Measurements from ENCODE around the gene PCSK9. TPM values are rescaled to one million over a fixed set of nuclear protein-coding genes. Genes with fewer than 3 reads are reported as not detected.

PCSK9 gene
- polyA plus RNA-seq, 1 experiment = 0.11 TPM

DNA sequence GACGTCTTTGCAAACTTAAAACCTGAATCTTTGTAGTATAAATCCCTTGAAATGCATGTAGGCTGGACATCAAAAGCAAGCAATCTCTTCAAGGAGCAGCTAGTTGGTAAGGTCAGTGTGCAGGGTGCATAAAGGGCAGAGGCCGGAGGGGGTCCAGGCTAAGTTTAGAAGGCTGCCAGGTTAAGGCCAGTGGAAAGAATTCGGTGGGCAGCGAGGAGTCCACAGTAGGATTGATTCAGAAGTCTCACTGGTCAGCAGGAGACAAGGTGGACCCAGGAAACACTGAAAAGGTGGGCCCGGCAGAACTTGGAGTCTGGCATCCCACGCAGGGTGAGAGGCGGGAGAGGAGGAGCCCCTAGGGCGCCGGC, 390 bp upstream of the PCSK9 start:
- ChIA-PET POLR2A (no interaction called here), CTCF (interaction anchor here (1.1 to 1.4 kb wide), 2 partner anchors 17 to 94 kb away, joined by 5 read pairs; no protein-coding TSS in a partner anchor)
- Histone ChIP-seq H3K4me3 (ENCODE audit: low read depth, low read length) (no peak overlapping the region), H3K27me3 (ENCODE audit: control insufficient read depth, insufficient read depth, low read length) (peaks cover 49% of the 10 kb centered on the region), H3K36me3 (ENCODE audit: control insufficient read depth, insufficient read depth, low read length) (no peaks in the 10 kb centered on the region)
- TF ChIP-seq, protein P1, sequence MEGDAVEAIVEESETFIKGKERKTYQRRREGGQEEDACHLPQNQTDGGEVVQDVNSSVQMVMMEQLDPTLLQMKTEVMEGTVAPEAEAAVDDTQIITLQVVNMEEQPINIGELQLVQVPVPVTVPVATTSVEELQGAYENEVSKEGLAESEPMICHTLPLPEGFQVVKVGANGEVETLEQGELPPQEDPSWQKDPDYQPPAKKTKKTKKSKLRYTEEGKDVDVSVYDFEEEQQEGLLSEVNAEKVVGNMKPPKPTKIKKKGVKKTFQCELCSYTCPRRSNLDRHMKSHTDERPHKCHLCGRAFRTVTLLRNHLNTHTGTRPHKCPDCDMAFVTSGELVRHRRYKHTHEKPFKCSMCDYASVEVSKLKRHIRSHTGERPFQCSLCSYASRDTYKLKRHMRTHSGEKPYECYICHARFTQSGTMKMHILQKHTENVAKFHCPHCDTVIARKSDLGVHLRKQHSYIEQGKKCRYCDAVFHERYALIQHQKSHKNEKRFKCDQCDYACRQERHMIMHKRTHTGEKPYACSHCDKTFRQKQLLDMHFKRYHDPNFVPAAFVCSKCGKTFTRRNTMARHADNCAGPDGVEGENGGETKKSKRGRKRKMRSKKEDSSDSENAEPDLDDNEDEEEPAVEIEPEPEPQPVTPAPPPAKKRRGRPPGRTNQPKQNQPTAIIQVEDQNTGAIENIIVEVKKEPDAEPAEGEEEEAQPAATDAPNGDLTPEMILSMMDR (IDR thresholded peaks at IDR 0.05; ENCODE audit: insufficient read depth, low read depth, low read length) = no peak
- no peak for DNase-seq (ENCODE audit: low read depth)

- Histone ChIP-seq H3K36me3 (ENCODE audit: control insufficient read depth, insufficient read depth, low read length) (no peaks in the 10 kb centered on the region), H3K4me3 (ENCODE audit: low read depth, low read length) (no peak overlapping the region; the same call in 1 of the 2 replicates), H3K27me3 (ENCODE audit: control insufficient read depth, insufficient read depth, low read length) (peaks cover 44% of the 10 kb centered on the region)
- CTCF ChIA-PET = interaction anchor here (0.7 to 1.1 kb wide), 3 partner anchors 18 to 95 kb away, joined by 3 to 5 read pairs (median 5); no protein-coding TSS in a partner anchor
- no peak for DNase-seq (ENCODE audit: low read depth)
- POLR2A ChIA-PET = no interaction called here
- TF ChIP-seq, protein P1 (IDR thresholded peaks at IDR 0.05; ENCODE audit: insufficient read depth, low read depth, low read length) = no peak
Measured at GRCh38 chr1:55040083-55040932, 960 bp downstream of the PCSK9 start.

- ChIA-PET CTCF (interaction anchor here (1.1 kb wide), 1 partner anchor 19 kb away, joined by 5 read pairs; no protein-coding TSS in a partner anchor), POLR2A (no interaction called here)
- Histone ChIP-seq H3K27me3 (ENCODE audit: control insufficient read depth, insufficient read depth, low read length) (peaks cover 42% of the 10 kb centered on the region), H3K36me3 (ENCODE audit: control insufficient read depth, insufficient read depth, low read length) (no peaks in the 10 kb centered on the region), H3K4me3 (ENCODE audit: low read depth, low read length) (no peak overlapping the region)
- TF ChIP-seq, protein P1 (IDR thresholded peaks at IDR 0.05; ENCODE audit: insufficient read depth, low read depth, low read length) = no peak
- no peak for DNase-seq (ENCODE audit: low read depth)
Measured at GRCh38 chr1:55040933-55041494, 1.7 kb downstream of the PCSK9 start.

GRCh38 chr1:55041613-55042012, 2.3 kb downstream of the PCSK9 start:
- CTCF ChIA-PET = interaction anchor here (1.6 kb wide), 1 partner anchor 28 kb away, joined by 4 read pairs; no protein-coding TSS in a partner anchor
- H3K4me3 ChIP-seq (ENCODE audit: low read depth, low read length) = no peak overlapping the region
- no peak for DNase-seq (ENCODE audit: low read depth)
- no peaks in the 10 kb centered on the region for H3K36me3 ChIP-seq (ENCODE audit: control insufficient read depth, insufficient read depth, low read length)
- POLR2A ChIA-PET = no interaction called here
- H3K27me3 ChIP-seq (ENCODE audit: control insufficient read depth, insufficient read depth, low read length) = peaks cover 42% of the 10 kb centered on the region
- TF ChIP-seq, protein P1 (IDR thresholded peaks at IDR 0.05; ENCODE audit: insufficient read depth, low read depth, low read length) = no peak

- TF ChIP-seq, protein P1 (IDR thresholded peaks at IDR 0.05; ENCODE audit: insufficient read depth, low read depth, low read length) = no peak
- Histone ChIP-seq H3K36me3 (ENCODE audit: control insufficient read depth, insufficient read depth, low read length) (no peaks in the 10 kb centered on the region), H3K4me3 (ENCODE audit: low read depth, low read length) (no peak overlapping the region), H3K27me3 (ENCODE audit: control insufficient read depth, insufficient read depth, low read length) (peaks cover 45% of the 10 kb centered on the region)
- POLR2A ChIA-PET = no interaction called here
- CTCF ChIA-PET = interaction anchor here (1.0 to 1.6 kb wide), 2 partner anchors 9 to 27 kb away, joined by 3 to 4 read pairs; no protein-coding TSS in a partner anchor
- DNase-seq (ENCODE audit: low read depth) = no peak
Measured at GRCh38 chr1:55043011-55043410, 3.7 kb downstream of the PCSK9 start.

Data from BJ (cell line).